ENCODE data around the gene TENM3. TPM values are rescaled to one million over a fixed set of nuclear protein-coding genes. Genes with fewer than 3 reads are reported as not detected.

TENM3 gene
- total and polyA plus RNA-seq, 2 donors (not counting 3 experiments of a cell fraction or from before 2014, with no cell fraction given), result 3.2 to 6.2 TPM

DNA sequence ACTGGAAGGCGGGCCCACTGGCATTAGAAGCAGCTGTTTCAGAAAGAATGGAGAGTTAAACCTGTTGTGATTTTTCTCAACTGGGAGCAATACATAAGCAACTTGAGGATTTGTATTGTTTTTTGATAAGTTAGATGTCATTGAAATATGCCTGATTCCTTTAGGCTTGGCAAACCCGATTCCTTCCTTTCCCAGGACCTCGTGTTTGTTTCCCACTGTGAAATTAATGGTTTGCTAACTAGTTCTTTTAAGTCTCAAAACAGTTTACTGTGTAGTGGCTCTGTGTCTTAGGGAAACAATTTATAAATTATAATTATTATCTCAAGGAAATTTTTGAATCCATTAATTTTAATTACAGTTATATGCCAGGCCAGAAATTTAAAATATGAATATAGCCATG, 456.0 kb downstream of the TENM3 start:
- BruUV-seq (replicated peaks), result no TSS peak
- Histone ChIP-seq H3K4me3 (replicated peaks in 1 of 3; ENCODE audit: insufficient read depth in 1 of 3, low read depth in 1 of 3, low read length in 3 of 3) (no peak overlapping the region), H3K27me3 (ENCODE audit: control insufficient read depth in 2 of 2, insufficient read depth in 2 of 2, low read length in 2 of 2) (no peaks in the 10 kb centered on the region), H3K9me3 (replicated peaks; ENCODE audit: control insufficient read depth, insufficient read depth, low read length) (no peaks in the 10 kb centered on the region), H3K79me2 (ENCODE audit: control insufficient read depth, insufficient read depth, low read length) (no peaks in the 10 kb centered on the region), H3K4me2 (ENCODE audit: insufficient read depth, low read length) (no peak overlapping the region), H3K27ac (ENCODE audit: insufficient read depth, low read depth, low read length) (no peak overlapping the region), H3K36me3 (ENCODE audit: control insufficient read depth in 2 of 2, extremely low read depth in 1 of 2, insufficient read depth in 2 of 2, low read length in 2 of 2) (no peaks in the 10 kb centered on the region), H2AFZ (ENCODE audit: low read depth, low read length) (no peak overlapping the region), H3K9ac (replicated peaks; ENCODE audit: extremely low read depth, insufficient read depth, low read length) (no peak overlapping the region), H3K4me1 (ENCODE audit: control insufficient read depth, extremely low read depth, insufficient read depth, low read length) (no peaks in the 10 kb centered on the region), H3K9me1 (replicated peaks; ENCODE audit: control insufficient read depth, extremely low read depth, insufficient read depth, low read length) (no peaks in the 10 kb centered on the region), H4K20me1 (replicated peaks; ENCODE audit: control insufficient read depth, extremely low read depth, insufficient read depth, low read length) (no peaks in the 10 kb centered on the region)
- TF ChIP-seq, protein P1, sequence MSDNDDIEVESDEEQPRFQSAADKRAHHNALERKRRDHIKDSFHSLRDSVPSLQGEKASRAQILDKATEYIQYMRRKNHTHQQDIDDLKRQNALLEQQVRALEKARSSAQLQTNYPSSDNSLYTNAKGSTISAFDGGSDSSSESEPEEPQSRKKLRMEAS (IDR thresholded peaks at IDR 0.05; ENCODE audit: insufficient read depth, insufficient read length), result no peak
- TF ChIP-seq MYC (IDR thresholded peaks at IDR 0.05; ENCODE audit: low read depth, low read length) (no peak), POLR2A (IDR thresholded peaks at IDR 0.05; ENCODE audit: low read depth, low read length) (no peak), GATA2 (IDR thresholded peaks at IDR 0.05; ENCODE audit: insufficient read depth, insufficient read length, low read depth, low read length) (no peak), JUN (IDR thresholded peaks at IDR 0.05; ENCODE audit: borderline replicate concordance, insufficient read depth, insufficient read length, low read depth) (no peak), EZH2 (IDR thresholded peaks at IDR 0.05; ENCODE audit: borderline replicate concordance, low read depth, low read length, severe bottlenecking) (no peak)
- ChIA-PET POLR2A (no interaction called here), CTCF (interaction anchor here (1.4 kb wide), 1 partner anchor 15 kb away, joined by 4 read pairs; no protein-coding TSS in a partner anchor)
- DNase-seq (ENCODE audit: low read depth, low spot score), result no peak
- no peak for FAIRE-seq
- intact Hi-C loops (cut with micrococcal nuclease) (no loop called here), dilution Hi-C loops (cut with MboI; ENCODE audit: extremely low pct_ligation_motif_present, low sequenced_read_pairs) (no loop called here)

DNA sequence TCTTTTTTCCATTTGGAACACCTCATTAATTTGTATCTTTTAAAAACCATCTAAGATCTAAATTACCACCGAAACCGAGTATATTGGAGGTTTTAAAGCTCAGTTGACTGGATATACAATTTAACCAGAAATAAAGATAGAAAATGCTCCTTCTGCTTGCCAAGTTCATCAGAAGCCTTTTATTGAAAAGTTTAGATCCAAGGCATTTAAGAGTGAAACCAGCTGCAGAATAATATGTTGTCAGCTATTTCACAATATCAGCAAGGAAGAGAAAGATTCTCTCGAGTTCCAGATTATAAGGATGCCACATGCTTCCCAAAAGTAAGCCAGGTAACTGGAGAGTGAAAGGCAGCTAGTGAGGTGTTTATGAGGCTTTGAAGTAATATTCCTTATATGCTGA, 456.6 kb downstream of the TENM3 start:
- Histone ChIP-seq H3K27me3 (ENCODE audit: control insufficient read depth in 2 of 2, insufficient read depth in 2 of 2, low read length in 2 of 2) (no peaks in the 10 kb centered on the region), H3K27ac (ENCODE audit: insufficient read depth, low read depth, low read length) (no peak overlapping the region), H3K4me1 (ENCODE audit: control insufficient read depth, extremely low read depth, insufficient read depth, low read length) (no peaks in the 10 kb centered on the region), H3K9me1 (replicated peaks; ENCODE audit: control insufficient read depth, extremely low read depth, insufficient read depth, low read length) (no peaks in the 10 kb centered on the region), H2AFZ (ENCODE audit: low read depth, low read length) (no peak overlapping the region), H4K20me1 (replicated peaks; ENCODE audit: control insufficient read depth, extremely low read depth, insufficient read depth, low read length) (no peaks in the 10 kb centered on the region), H3K4me3 (replicated peaks in 1 of 3; ENCODE audit: insufficient read depth in 1 of 3, low read depth in 1 of 3, low read length in 3 of 3) (no peak overlapping the region), H3K4me2 (ENCODE audit: insufficient read depth, low read length) (no peak overlapping the region), H3K79me2 (ENCODE audit: control insufficient read depth, insufficient read depth, low read length) (no peaks in the 10 kb centered on the region), H3K9ac (replicated peaks; ENCODE audit: extremely low read depth, insufficient read depth, low read length) (no peak overlapping the region), H3K9me3 (replicated peaks; ENCODE audit: control insufficient read depth, insufficient read depth, low read length) (no peaks in the 10 kb centered on the region), H3K36me3 (ENCODE audit: control insufficient read depth in 2 of 2, extremely low read depth in 1 of 2, insufficient read depth in 2 of 2, low read length in 2 of 2) (no peaks in the 10 kb centered on the region)
- FAIRE-seq (no peak), DNase-seq (ENCODE audit: low read depth, low spot score) (no peak)
- TF ChIP-seq POLR2AphosphoS5 (IDR thresholded peaks at IDR 0.05; ENCODE audit: insufficient read depth, low read depth, low read length) (no peak), GATA2 (IDR thresholded peaks at IDR 0.05; ENCODE audit: insufficient read depth, insufficient read length, low read depth, low read length) (no peak), FOS (IDR thresholded peaks at IDR 0.05; ENCODE audit: borderline replicate concordance, insufficient read depth, low read length) (no peak), POLR2A (IDR thresholded peaks at IDR 0.05; ENCODE audit: low read depth, low read length) (no peak), EZH2 (IDR thresholded peaks at IDR 0.05; ENCODE audit: borderline replicate concordance, low read depth, low read length, severe bottlenecking) (no peak), JUN (IDR thresholded peaks at IDR 0.05; ENCODE audit: borderline replicate concordance, insufficient read depth, insufficient read length, low read depth) (no peak), MYC (IDR thresholded peaks at IDR 0.05; ENCODE audit: low read depth, low read length) (no peak)
- TF ChIP-seq, protein P1 (IDR thresholded peaks at IDR 0.05; ENCODE audit: insufficient read depth, insufficient read length), result no peak
- TF ChIP-seq, protein P2, sequence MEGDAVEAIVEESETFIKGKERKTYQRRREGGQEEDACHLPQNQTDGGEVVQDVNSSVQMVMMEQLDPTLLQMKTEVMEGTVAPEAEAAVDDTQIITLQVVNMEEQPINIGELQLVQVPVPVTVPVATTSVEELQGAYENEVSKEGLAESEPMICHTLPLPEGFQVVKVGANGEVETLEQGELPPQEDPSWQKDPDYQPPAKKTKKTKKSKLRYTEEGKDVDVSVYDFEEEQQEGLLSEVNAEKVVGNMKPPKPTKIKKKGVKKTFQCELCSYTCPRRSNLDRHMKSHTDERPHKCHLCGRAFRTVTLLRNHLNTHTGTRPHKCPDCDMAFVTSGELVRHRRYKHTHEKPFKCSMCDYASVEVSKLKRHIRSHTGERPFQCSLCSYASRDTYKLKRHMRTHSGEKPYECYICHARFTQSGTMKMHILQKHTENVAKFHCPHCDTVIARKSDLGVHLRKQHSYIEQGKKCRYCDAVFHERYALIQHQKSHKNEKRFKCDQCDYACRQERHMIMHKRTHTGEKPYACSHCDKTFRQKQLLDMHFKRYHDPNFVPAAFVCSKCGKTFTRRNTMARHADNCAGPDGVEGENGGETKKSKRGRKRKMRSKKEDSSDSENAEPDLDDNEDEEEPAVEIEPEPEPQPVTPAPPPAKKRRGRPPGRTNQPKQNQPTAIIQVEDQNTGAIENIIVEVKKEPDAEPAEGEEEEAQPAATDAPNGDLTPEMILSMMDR (IDR thresholded peaks at IDR 0.05; ENCODE audit: extremely low read depth in 1 of 2, insufficient read depth in 1 of 2, low read depth in 1 of 2, low read length in 2 of 2), result no peak
- no TSS peak for BruUV-seq (replicated peaks)
- ChIA-PET CTCF (interaction anchor here (1.4 kb wide), 1 partner anchor 15 kb away, joined by 4 read pairs; no protein-coding TSS in a partner anchor), POLR2A (no interaction called here)
- dilution Hi-C loops (cut with MboI; ENCODE audit: extremely low pct_ligation_motif_present, low sequenced_read_pairs), result no loop called here
- intact Hi-C loops (cut with micrococcal nuclease), result no loop called here
